ENCODE data around the gene KRTAP9-3. TPM values are rescaled to one million over a fixed set of nuclear protein-coding genes. Genes with fewer than 3 reads are reported as not detected.

The KRTAP9-3 gene
- total and polyA plus RNA-seq, 2 donors (not counting 1 experiment from before 2014, with no cell fraction given), result not detected

DNA sequence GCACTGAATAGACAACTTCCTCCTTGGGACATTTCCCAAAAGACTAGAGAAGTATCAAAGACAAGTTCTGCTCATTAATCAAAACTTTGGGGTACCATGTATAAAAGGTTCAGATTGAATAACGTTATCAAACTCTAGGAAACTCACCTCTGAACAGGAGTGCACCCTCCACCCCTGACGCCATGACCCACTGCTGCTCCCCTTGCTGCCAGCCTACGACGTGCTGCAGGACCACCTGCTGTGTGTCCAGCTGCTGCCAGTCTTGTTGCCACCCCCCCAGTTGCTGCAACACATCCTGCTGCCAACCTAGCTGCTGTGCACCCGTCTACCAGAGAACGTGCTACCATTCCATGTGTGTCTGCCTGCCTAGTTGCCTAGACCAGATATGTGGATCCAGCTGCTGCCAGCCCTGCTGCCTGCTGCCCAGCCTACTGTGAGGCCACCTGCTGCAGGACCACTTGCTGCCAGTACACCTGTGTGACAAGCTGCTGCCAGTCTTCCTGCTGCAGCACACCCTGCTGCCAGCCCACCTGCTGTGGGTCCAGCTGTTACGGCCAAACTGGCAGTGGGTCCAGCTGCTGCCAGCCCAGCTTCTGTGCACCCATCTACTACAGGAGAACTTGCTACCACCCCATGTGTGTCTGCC is 19.6 kb upstream of the KRTAP9-3 start:
- H3K4me2 ChIP-seq (replicated peaks; ENCODE audit: low read depth, low read length, poor library complexity, severe bottlenecking), result no peak overlapping the region
- peaks cover 4% of the 10 kb centered on the region for H3K4me1 Mint-ChIP-seq
- ATAC-seq (ENCODE audit: low read depth), result no peak
- peaks cover 59% of the 10 kb centered on the region for H3K27me3 Mint-ChIP-seq
- no peak overlapping the region for H3K9ac ChIP-seq (ENCODE audit: low read length)
- H3K4me3 ChIP-seq (ENCODE audit: control extremely low read depth in 1 of 5, extremely low read depth in 1 of 5, insufficient read depth in 1 of 5, low read depth in 2 of 5, low read length in 4 of 5), result no peak overlapping the region
- peaks cover 0 to 14% (median 0%) of the 10 kb centered on the region in 4 experiments for H3K27me3 ChIP-seq (replicated peaks in 1 of 4; ENCODE audit: control extremely low read depth in 1 of 4, control insufficient read depth in 3 of 4, insufficient read depth in 4 of 4, low read length in 3 of 4)
- DNase-seq, result no peak
- H4K20me1 ChIP-seq (ENCODE audit: control insufficient read depth, insufficient read depth, low read length, poor library complexity, severe bottlenecking), result no peaks in the 10 kb centered on the region
- H3K9me3 ChIP-seq (ENCODE audit: control extremely low read depth in 1 of 3, control insufficient read depth in 2 of 3, insufficient read depth in 1 of 3, low read length in 2 of 3), result peaks cover 0 to 1% (median 0%) of the 10 kb centered on the region in 3 donors
- no peak overlapping the region for H3K27ac ChIP-seq (ENCODE audit: low read length in 2 of 2)
- no peak overlapping the region for H3K4me3 Mint-ChIP-seq
- H3K79me2 ChIP-seq (ENCODE audit: control insufficient read depth, insufficient read depth, low read length), result no peaks in the 10 kb centered on the region
- POLR2A ChIA-PET, result no interaction called here
- WGBS (ENCODE audit: insufficient coverage), result 95% methylated on average over 6 of the region's 7 CpGs
- peak overlapping the region; percentile 34 for H3K27ac Mint-ChIP-seq
- no peaks in the 10 kb centered on the region for H3K36me3 ChIP-seq (replicated peaks in 1 of 2; ENCODE audit: control extremely low read depth in 1 of 2, control insufficient read depth in 1 of 2, extremely low read depth in 1 of 2, insufficient read depth in 2 of 2, low read length in 1 of 2)
- no peak overlapping the region for H2AFZ ChIP-seq (ENCODE audit: insufficient read depth, low read depth, low read length, poor library complexity, severe bottlenecking)
- no peaks in the 10 kb centered on the region for H3K9me3 Mint-ChIP-seq (ENCODE audit: insufficient read depth)
- TF ChIP-seq, protein P1, sequence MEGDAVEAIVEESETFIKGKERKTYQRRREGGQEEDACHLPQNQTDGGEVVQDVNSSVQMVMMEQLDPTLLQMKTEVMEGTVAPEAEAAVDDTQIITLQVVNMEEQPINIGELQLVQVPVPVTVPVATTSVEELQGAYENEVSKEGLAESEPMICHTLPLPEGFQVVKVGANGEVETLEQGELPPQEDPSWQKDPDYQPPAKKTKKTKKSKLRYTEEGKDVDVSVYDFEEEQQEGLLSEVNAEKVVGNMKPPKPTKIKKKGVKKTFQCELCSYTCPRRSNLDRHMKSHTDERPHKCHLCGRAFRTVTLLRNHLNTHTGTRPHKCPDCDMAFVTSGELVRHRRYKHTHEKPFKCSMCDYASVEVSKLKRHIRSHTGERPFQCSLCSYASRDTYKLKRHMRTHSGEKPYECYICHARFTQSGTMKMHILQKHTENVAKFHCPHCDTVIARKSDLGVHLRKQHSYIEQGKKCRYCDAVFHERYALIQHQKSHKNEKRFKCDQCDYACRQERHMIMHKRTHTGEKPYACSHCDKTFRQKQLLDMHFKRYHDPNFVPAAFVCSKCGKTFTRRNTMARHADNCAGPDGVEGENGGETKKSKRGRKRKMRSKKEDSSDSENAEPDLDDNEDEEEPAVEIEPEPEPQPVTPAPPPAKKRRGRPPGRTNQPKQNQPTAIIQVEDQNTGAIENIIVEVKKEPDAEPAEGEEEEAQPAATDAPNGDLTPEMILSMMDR (IDR thresholded peaks at IDR 0.05), result no peak
- no peak for TF ChIP-seq EZH2 (IDR thresholded peaks at IDR 0.05; ENCODE audit: borderline replicate concordance, insufficient read depth, low read depth, low read length, poor library complexity, severe bottlenecking)
- CTCF ChIA-PET, result interaction anchor here (1.3 kb wide), 1 partner anchor 110 kb away, joined by 4 read pairs; no protein-coding TSS in a partner anchor
- intact Hi-C loops (cut with micrococcal nuclease), result no loop called here
- H3K4me1 ChIP-seq (ENCODE audit: control insufficient read depth in 2 of 2, insufficient read depth in 2 of 2, low read length in 2 of 2), result peaks cover 0 to 4% of the 10 kb centered on the region in 2 donors

DNA sequence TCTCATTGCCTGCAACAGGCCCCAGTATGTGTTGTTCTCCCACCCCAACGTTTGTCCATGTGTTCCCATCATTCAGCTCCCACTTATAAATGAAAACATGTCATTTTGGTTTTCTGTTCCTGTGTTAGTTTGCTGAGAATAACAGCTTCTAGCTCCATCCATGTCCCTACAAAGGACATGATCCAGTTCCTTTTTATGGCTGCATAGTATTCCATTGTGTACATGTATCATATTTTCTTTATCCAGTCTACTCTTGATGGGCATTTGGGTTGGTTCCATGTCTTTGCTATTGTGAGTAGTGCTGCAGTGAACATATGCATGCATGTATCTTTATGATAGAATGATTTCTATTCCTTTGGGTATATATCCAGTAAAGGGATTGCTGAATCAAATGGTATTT is 16.6 kb upstream of the KRTAP9-3 start:
- ATAC-seq (ENCODE audit: low read depth) (no peak), DNase-seq (no peak)
- no peak overlapping the region for H3K4me3 ChIP-seq (ENCODE audit: control extremely low read depth in 1 of 5, extremely low read depth in 1 of 5, insufficient read depth in 1 of 5, low read depth in 2 of 5, low read length in 4 of 5)
- intact Hi-C loops (cut with micrococcal nuclease), result no loop called here
- POLR2A ChIA-PET, result no interaction called here
- no peak overlapping the region for H3K27ac ChIP-seq (ENCODE audit: low read length in 2 of 2)
- H3K9me3 Mint-ChIP-seq (ENCODE audit: insufficient read depth), result no peaks in the 10 kb centered on the region
- H4K20me1 ChIP-seq (ENCODE audit: control insufficient read depth, insufficient read depth, low read length, poor library complexity, severe bottlenecking), result no peaks in the 10 kb centered on the region
- H2AFZ ChIP-seq (ENCODE audit: insufficient read depth, low read depth, low read length, poor library complexity, severe bottlenecking), result no peak overlapping the region
- H3K27me3 ChIP-seq (replicated peaks in 1 of 4; ENCODE audit: control extremely low read depth in 1 of 4, control insufficient read depth in 3 of 4, insufficient read depth in 4 of 4, low read length in 3 of 4), result peaks cover 0 to 8% (median 0%) of the 10 kb centered on the region in 4 experiments
- H3K27me3 Mint-ChIP-seq, result peaks cover 49% of the 10 kb centered on the region
- no peak overlapping the region for H3K27ac Mint-ChIP-seq
- no peaks in the 10 kb centered on the region for H3K36me3 ChIP-seq (replicated peaks in 1 of 2; ENCODE audit: control extremely low read depth in 1 of 2, control insufficient read depth in 1 of 2, extremely low read depth in 1 of 2, insufficient read depth in 2 of 2, low read length in 1 of 2)
- H3K4me1 ChIP-seq (ENCODE audit: control insufficient read depth in 2 of 2, insufficient read depth in 2 of 2, low read length in 2 of 2), result peaks cover 0 to 4% of the 10 kb centered on the region in 2 donors
- no peaks in the 10 kb centered on the region for H3K79me2 ChIP-seq (ENCODE audit: control insufficient read depth, insufficient read depth, low read length)
- WGBS (ENCODE audit: insufficient coverage), result 100% methylated on average over 1 of the region's 1 CpG
- H3K4me3 Mint-ChIP-seq, result no peak overlapping the region
- H3K4me2 ChIP-seq (replicated peaks; ENCODE audit: low read depth, low read length, poor library complexity, severe bottlenecking), result no peak overlapping the region
- no peak overlapping the region for H3K9ac ChIP-seq (ENCODE audit: low read length)
- CTCF ChIA-PET, result no interaction called here
- H3K4me1 Mint-ChIP-seq, result peaks cover 4% of the 10 kb centered on the region
- no peak for TF ChIP-seq EZH2 (IDR thresholded peaks at IDR 0.05; ENCODE audit: borderline replicate concordance, insufficient read depth, low read depth, low read length, poor library complexity, severe bottlenecking)
- H3K9me3 ChIP-seq (ENCODE audit: control extremely low read depth in 1 of 3, control insufficient read depth in 2 of 3, insufficient read depth in 1 of 3, low read length in 2 of 3), result peaks cover 0 to 4% (median 1%) of the 10 kb centered on the region in 3 donors
